CD4-positive, alpha-beta T cell treated with Interleukin-2 at 100 ng/mL for 4 hours (primary cell): ENCODE measurements around the gene KRT15.

Source experiments
- DNase-seq: peaks from one replicate; pipeline ENCODE4 v3.0.0-alpha.2; 2020; ENCODE audit warnings: low spot score

The KRT15 gene

DNA sequence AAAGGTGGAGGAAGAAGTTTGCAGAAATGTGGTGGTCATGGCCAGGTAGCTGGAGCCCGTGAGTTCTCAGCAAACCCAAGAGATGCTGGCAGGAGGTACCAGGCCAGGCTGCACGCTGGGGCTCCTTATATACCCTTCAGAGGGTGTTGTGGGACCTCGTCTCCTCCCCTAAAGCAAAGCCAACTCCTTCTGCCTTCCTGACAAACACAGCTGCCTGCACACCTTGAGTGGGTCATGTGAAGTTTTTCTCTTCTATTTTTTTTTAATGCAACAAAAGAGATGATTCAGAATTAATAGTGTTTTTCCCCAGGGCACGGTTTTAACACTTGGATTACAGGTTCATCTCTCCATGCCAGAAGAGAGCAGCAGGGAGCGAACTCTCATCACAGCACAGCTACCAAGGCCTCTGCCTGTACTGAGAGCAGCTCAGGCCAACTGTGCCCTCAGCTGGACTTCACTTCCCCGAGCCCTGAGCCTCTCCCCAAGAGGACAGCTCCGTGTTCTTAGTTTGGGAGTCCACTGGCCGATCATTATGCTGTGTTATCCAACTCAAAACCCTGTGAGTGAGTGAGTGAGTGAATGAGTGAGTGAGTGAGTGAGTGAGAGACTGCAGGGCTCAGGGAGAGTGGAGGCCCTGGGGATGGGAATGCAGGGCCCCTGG, at the start of gene KRT15:
TSS of gene KRT15 (minus strand) at position 102 of the 661 bp plus-strand sequence. CDS start at position 39, 63 bp downstream.
- no peak for DNase-seq

DNA sequence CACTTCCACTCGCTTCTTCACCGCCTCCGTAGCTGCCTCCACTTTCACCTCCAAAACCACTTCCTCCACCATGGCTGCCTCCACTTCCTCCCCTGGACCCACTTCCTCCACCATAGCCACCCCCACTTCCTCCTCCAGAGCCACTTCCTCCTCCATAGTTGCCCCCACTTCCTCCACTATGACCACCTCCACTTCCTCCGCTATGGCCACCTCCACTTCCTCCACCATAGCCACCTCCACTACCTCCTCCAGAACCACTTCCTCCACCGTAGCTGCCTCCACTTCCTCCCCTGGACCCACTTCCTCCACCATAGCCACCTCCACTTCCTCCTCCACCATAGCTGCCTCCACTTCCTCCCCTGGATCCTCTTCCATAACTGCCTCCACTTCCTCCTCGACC, 48.6 kb upstream of the KRT15 start:
- DNase-seq = no peak

DNA sequence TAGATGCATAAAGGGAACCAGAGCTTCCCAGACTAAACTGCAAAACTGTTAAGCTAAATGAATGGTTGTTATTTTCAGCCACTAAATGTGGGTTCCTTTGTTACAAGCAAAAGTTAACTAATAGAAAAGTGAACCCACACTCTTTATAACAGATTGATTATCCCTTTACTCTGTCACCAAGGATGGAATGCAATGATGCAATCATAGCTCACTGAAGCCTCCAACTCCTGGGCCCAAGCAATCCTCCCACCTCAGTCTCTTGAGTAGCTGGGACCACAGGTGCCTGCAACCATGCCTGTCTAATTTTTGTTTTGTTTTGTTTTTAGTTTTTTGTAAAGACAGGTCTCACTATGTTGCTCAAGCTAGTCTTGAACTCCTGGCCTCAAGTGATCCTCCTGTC, 46.6 kb upstream of the KRT15 start:
- DNase-seq = no peak

DNA sequence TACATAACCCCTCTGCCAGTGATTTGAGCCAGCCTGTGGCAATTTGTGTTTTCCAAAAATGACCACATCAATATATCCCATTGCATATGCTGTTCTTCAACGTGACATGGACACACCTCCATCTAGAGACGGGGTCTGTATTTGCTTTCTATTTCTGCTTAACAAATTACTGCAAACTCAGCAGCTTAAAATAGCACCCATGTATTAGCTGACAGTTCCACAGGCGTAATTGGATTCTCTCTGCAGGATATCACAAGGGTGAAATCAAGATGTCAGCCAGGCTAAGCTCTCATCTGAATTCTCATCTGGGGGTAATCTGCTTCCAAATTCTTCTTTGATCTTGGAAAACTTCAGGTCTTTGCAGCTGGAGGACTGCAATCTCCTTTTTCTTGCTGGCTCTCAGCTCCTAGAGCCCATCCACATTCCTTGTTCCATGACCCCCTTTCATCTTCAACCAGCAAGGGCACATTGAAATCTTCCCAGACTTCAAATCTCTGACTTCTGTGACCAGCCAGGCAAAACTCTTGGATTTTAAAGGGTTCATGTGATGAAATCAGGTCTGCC, 45.0 kb upstream of the KRT15 start:
- no peak for DNase-seq

DNA sequence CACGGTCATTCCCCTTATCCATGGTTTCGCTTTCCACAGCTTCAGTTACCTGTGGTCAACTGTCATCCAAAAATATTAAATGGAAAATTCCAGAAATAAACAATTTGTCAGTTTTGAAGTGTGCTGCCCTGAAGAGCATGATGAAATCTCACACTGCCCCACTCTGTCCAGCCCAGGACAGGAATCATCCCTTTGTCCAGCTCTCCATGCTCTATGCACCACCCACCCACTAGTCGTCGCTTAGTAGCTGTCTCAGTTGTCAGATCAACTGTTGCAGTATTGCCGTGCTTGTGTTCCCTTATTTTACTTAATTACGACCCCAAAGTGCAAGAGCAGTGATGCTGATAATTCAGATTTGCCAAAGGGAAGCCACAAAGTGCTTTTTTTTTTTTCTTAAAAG, 42.9 kb upstream of the KRT15 start:
- DNase-seq = no peak

DNA sequence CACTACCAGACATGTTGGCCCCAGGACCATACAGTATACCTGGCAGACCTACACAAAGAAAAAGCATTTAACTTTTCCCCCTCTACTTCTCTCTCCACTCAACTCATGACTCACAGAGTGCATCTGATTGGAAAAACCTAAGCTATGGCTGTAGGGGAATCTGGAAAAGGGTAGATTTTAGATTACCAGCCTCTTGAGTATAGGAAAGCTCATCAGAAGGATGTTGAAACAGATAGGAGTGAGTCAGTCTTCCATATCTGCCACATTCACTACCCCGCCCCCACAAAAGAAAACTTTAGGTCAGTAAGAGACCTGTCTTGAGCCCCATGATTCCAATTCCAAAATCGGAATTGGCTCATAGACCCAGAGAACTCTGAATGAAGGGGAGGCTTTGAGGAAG, 40.9 kb upstream of the KRT15 start:
- DNase-seq = no peak

DNA sequence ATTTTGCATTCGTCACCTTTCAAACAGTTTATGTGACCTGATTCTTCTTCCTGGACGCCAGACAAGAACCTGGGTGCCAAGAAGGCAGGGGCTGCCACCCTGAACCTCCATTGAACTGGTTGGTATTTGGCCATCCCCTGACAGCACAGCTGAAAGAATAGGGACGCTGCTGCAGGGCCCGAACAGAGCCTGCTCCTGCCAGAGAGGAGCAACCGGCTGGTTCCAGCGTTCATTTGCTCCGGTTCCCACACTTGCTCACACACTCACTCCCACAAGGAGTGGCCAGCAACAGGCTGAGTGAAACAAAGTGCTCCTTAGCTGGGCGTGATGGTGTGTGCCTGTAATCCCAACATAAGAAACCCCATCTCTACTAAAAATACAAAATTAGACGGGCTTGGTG, 38.2 kb upstream of the KRT15 start:
- DNase-seq = no peak

DNA sequence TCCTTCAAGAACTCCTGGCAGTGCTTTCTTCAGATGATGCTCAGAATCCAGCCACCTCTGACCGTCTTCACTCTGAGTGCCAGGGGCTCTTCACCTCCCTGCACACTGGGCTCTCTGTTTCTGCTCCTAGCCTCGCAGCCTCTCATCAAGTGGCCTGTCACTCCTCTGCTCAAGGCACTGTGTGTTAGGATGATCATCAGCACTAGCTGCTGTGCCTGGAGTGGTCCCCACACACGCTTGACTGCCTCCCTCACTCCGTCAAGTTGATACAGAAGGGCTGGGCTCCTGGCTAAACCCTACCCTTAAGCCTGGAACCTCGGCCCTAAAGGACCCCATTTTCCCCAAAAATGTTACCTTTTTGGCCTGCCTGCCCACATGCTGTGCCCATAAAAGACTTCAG, 37.6 kb upstream of the KRT15 start:
- DNase-seq = no peak

DNA sequence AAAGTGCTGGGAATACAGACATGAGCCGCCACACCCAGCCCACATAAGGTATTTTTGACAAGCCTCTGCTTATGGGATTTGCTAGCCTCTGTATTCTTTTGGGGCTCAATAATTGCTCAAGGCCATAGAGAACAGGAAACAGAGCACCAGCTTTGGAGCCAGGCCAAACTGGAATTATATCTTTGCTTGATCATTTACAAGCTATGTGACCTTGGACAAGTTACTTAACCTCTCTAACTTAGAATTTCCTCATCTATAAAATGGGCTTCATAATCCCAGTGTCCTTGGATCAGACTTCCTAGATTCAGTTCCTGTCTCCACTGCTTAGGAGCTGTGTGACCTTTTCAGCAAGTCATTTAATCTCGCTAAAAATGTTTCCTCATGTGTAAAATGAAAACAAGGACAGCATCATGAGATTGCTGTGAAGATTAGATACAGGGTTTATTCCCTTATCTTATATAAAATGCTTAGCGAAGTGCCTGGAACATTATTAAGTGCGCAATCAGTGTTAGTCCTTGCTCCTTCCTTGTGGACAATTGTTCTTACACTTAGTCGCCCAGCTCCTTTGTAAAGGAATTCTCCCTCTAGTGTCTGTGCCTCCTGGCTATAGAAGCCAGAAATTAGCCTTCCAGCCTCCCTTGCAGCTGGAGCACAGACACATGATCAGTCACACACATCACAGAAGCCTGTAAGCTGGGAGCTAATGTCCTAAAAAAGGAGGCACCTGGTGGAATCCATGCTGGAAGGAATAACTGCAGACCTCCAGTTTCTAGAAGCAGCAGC, 36.6 kb upstream of the KRT15 start:
- no peak for DNase-seq

DNA sequence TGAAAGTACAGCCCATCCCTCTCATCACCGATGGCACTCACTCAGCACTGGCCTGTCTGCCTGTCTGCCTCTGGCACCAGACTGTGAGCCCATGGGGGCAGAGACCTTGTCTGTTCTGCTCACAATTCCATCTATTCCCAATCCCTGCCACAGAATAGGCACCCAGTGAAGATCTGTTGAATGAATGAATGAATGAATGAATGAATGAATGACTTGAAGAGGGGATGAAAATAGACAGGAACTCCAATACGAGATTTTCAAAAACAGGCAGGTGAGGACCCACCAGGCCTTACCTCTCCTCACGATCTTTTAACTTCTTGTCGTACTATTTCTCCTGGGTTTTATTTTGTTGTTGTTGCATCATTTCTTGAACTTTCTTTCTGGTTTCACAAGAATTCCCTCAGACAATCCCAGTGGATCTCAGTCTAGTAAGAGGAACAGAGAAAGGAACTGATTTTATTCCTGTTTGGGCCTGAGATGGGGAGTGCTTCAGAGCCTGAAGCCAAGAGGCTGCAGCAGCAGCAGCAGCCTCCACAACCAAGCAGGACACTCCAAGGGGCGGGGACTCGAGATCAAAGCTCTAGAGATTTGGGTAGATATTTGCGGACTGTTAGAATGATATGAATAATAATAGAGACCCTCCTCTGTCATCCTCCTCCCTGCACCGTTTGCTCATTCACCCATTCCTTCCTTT, 35.4 kb upstream of the KRT15 start:
- DNase-seq = no peak

DNA sequence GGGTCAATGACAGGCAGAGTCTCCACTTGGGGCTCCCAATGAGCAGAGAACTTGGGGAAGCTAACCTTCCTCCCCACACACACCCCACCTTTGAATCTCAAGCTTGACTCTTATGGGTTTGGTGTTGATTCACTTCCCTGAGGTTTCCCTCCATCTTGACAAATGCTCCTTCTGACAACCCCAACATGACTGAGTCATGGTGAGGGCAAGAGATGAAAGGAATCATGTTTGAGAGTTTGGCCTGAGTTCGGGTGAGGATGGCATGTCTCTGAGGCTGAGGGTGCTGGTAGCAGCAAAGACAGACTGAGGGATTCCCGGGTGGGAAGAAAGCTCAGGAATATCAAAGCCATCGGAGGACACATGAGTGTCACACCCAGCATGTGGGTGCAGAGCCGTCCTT, 34.5 kb upstream of the KRT15 start:
- no peak for DNase-seq

DNA sequence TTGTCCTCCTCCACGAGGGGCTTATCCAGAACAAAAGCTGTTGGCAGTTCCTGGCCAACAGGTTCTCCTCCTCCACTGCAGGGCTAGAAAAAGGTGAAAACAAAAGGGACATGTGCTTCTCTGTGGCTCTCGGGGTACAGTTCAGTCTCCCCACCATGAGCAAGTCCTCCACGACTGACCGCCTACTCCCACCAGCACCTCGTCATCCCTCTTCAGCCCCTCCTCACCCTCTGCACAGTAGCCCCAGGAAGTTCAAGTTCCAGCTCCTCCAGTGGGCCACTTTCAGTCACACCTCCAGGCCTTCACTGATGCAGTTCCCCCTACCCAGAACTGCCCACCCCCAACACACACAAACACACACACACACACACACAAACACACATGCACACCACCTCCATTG, 33.8 kb upstream of the KRT15 start:
- no peak for DNase-seq

DNA sequence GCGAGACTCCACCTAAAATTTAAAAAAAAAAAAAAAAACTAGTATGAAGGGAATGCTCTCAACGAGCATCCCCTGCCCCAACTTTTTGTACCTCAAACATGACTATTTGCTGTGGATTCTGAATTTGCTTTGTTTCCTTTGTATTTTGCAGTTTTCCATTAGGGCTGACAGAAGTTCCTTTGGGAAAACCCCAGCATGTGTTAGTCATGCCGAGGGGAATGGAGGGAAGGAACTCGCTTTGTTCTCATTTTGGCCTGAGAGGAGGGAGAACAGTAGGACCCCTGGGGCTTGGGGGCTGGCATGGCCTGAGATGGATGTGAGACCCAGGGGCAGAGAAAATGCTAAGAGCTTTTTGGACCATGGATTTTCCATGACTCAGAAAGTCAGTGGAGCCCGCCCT, 32.7 kb upstream of the KRT15 start:
- DNase-seq = no peak

DNA sequence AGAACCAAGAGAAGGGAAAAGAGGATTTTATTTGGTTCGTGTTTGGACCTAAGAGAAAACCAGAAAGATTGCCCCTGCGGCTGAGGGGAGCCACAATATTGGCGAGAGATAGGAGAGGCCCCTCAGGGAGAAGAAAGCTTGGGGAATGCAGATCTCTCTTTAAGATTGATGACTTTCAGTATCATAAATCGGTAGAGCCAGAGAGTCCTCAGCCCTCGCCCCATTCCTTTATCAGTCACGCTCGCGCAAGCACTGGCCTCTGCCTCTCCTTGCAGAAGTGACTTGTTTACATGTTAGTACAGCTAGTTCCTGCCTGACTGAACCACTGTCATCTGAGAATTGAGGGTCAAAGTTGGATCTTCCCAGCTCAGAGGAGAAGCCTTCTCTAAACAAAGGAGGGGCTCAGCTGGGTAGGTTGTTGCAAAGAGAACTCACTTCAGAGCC, 30.9 kb upstream of the KRT15 start:
- DNase-seq = no peak

DNA sequence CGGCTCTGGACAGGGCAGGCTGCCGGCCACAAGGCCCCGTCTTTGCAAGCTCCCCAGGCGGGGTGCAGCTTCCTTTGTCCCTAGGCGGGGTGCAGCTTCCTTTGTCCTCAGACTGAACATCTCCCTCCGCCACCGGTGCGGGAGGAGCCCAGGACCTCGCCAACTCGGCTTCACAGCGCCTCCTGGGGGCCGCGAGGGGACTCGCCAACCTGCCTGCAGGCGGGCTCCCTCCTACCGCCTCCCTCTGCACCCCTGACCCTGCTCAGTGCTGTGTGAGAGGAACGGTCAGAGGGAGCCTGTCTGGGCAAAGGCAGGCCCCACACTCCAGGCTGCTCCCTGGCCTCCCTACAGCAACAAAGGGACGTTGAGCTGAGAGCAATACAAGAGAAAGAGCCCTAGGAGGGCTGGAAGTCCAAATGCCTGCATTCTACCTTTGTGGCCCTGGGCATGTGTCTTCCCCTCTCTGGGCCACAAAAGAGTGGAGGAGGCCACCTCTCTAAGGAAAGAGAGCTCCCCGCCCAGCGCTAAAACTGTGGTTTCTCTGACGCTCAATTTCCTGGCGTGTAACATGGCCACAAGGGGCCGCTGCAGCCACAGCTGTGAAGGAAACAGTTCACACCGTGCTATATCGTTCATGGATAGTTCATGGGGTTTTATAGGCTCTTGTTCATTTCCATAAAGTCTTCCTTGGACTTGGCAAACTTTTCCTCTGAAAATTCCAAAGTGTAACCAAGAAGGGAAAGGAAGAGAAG, 30.3 kb upstream of the KRT15 start:
- peak; percentile 84 for DNase-seq

DNA sequence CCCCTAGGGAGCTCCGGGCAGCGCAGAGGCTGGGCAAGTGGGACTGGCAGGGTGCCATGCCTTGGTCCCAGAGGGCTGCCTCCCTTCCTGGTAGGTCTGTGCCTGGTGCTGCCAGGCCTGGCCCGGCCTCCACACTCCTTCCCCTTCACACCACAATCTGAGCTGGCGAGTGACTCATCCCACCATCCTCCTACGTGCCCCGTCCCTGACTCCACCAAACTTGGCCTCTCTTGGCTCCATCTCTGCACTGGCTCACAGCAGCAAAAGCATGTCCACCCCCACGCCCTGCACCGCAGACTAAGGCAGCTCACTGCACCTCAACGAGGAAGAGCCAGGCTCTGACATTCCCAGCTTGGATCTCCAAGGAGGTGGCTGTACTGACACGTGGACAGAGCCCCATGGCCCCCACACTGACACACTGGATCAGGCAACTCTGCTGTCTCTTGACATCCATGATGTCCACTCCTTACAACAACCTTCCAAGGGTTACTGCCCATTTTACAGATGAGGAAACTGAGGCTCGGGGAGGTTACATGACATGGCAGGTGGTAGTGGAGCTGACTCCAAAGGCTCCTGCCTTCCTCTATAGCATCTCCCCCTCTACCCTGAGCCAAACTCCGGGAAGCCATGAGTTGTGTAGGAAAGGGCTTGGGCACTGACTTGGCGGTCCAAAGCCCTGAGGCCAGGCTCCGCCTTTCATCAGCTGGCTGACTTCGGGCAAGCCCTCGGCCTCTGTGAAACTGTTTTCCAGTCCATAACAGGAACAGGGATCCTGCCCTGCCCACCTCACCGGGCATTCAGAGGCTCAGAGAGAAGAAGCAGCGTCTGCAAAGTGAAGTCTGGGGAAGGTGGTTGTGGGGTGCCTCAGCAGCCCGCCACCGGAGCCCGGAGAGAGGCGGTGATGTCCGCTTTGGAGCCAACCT, 29.5 kb upstream of the KRT15 start:
- peak; percentile 29 for DNase-seq

DNA sequence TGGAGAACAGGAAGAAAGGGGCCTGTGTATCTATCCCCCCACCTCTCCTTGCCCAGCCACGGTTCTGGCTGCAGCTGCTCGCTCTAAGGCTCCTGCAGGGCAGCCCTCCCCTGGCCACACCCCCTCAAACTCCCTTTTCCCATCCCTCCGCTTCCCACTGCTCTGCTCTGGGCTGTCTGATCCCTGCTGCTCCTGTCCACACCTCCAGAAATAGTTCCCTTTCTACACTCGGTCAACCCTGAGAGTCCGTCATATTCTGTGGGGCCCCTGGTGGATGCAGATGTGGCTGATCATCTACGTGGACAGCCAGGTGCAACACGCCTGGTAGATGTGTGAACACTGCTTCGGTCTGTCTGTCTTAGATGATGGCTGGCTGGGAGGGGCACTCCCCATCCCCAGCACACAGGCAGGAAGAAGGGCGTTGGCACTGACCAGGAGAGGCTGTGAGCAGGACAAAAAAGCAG, 28.7 kb upstream of the KRT15 start:
- DNase-seq = no peak

DNA sequence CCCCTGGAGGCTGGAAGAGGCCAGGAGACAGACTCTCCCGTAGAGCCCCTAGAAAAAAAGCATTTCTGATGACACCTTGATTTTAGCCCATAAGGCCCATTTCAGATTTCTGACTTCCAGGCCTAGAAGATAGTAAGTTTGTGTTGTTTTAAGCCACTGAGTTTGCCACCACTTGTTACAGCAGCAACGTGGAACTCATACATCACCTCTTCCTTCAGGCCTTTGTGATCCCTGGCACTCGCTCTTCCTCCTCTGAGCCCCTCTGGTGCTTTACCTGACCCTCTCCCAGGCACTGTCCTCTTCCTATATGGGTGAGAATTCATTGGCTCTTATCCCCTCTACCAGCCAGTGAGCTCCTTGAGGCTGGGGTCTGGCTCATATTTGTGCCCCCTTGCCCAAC, 28.1 kb upstream of the KRT15 start:
- DNase-seq = no peak

DNA sequence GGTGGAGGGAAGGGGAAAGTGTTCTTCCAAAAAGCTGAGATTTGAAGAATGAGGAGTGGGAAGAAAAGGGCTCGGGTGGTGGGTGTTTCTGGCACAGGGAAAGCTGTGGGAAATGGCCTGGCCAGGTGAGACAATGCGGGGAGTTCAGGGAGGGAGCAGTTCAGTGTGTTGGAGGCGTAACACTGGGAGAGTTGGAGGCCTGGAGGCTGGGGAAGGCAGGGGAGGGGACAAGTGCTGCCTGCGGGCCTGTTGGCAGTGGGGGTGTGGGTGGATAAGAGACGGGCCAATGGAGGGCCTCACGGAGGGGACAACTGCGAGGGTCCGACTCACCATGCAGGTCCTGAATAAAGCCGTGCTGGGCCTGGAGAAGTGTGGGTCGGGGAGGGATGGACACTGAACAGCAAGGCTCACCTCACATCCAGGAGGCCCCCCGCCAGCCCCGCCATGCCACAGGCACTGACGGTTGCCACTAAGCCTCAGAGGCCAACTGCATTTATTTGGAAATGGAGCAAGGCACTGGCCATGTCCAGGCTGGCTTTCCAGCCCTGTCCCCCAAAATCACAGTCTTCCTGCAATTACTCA, 27.2 kb upstream of the KRT15 start:
- no peak for DNase-seq

DNA sequence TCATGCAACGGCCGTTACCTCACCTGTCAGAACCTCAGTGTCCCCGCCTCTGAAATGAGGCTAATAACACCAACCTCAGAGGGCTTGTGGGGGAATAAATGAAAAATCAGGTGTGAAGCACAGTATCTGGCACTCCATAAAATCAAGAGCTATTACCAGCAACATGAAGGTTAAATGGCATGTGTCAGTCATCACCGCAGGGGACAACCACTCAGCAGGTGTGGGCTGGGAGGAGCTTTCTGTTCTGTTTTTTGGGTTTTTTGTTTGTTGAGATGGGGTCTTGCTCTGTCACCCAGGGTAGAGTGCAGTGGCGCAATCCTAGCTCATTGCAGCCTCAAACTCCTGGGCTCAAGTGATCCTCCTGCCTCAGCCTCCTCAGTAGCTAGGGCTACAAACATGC, 26.2 kb upstream of the KRT15 start:
- DNase-seq = no peak

DNA sequence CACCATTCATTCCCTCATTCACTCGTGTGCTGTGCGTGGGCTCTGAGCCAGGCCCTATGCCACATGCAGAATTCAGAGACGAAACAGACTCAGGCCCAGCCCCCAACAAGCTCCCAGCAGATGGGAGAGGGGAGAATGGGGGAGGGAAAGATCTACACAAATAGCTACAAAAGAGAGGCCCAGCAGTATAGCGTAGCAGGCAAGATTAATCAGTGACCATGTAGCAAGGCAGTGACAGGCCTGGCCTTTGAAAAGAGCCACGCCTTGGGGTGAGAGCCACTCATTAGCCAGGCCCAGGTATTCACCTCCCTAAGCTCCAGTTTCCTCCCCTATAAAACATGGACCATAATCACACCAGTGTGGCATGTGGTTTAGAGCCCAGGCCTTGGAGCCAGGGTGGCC, 25.8 kb upstream of the KRT15 start:
- DNase-seq = no peak
